HG02678 (cell line): ENCODE measurements around the gene MAGI2.

ENCODE experiments used
- ATAC-seq: cut with Tn5 transposase; IDR thresholded peaks from one replicate; pipeline ENCODE4 v1.9.1; 2021; ENCODE audit warnings: mild to moderate bottlenecking, moderate library complexity; ENCODE audit not compliant: unreplicated experiment

MAGI2 gene

DNA sequence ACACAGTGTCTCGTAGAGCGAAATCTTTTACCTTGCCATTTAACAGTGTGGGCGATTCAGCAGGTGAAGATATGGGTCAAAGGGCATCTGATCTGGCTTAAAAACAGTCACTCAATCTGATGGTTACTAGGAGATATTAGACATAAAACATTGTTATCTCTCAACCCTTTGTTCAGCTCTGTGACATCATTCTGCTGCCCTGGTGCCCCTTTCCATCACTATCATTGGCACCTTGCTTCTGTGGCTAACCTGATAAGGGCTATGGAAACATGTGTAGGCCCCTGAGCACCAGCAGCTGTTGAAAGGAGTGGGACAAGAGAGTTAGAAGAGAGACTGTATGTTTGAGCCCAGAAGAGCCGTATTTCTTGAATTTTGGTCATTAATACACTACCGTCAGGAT lies 1004.6 kb downstream of the MAGI2 start:
- no peak for ATAC-seq

DNA sequence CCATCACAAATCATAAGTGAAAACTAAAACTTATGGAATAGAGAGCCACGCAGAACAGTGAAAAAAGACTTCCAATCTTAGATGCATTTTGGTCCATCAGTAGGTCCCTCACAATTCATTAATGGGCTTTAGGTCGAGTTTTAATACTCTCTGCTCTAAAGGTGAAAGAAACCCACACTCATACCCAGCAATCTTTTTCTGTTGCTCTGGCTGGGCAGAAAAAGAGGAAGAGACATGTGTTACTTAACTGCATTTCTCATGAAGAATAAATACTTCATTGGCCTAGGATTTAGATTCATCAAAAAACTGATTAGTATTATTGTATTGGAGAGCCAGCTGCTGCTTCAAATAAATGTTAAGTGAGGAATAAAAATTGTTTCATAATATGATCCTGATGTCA lies 1009.2 kb downstream of the MAGI2 start:
- no peak for ATAC-seq

DNA sequence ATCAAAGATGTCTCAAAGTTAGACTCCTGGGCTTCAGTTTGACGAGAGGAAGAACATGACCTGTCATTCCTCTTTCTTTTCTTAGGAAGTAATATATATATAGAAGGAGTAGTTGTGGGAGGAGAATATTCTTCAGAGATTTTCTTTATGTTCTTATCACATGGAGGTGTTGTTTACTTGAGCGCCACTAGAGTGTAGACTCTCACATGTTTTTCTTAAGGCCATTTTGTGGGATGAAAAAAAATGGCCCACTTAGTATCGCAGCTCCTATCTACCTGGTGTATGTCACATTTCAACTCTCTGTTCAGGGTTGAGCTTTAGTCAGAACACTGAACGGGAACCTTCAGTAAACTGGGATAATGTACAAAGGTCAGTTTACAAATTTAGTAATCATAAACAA lies 1009.7 kb downstream of the MAGI2 start:
- ATAC-seq, result no peak

DNA sequence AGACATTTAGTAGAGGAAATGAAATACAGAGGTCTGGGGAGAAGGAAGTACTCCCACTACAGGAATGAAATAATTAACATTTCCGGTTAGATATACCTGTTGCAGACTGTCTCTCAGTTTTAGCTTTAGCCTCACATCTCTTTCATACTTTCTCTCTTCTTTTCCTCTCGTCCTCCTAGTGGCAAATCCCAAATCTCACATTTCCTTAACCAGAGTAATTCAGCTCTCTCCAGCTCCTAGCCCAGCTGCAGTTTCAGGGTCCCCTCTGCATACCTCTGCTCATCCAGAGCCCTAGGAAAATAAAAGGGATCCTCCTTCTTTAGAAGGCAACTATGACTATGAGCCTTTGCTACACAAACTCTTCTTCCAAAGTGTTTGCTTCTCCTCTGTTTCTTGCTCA lies 1011.7 kb downstream of the MAGI2 start:
- no peak for ATAC-seq

DNA sequence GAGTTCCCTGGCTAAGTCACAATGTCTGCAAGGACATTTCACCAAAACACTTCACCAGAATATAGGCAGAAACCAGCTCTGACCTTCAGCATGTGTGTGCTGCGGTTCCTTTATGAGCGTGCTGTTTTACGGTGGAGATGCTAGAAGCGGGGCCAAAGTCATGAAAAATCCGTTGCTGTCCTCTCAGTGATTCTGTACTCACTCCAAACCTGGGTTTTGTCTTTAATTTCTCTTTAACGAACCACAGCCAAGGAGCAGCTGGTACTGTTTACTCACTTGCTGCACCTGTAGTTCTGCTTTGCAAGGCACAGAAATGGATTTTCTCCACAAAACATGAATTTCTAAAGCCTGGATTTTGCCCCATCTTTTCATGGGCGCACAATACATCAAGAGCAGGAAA lies 1015.0 kb downstream of the MAGI2 start:
- ATAC-seq, result no peak

DNA sequence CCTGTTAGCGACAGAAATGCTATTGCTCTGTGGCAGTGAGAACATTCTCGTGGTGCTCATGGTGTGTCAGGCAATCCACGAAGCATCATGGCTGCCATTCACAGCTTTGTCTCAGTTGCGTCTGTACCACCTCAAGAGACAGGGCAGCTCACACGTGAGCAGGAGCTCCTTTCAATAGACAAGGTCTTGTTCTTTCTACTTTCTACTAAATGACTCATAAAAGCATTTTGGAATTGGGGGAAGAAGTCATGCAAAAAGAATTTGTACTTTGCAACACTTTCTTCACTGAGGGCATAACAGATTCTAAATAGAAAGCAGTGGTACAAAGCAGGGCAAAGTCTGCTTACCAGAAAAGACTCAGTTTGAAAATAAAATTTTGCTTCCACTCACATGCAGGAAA lies 1016.3 kb downstream of the MAGI2 start:
- ATAC-seq, result no peak

DNA sequence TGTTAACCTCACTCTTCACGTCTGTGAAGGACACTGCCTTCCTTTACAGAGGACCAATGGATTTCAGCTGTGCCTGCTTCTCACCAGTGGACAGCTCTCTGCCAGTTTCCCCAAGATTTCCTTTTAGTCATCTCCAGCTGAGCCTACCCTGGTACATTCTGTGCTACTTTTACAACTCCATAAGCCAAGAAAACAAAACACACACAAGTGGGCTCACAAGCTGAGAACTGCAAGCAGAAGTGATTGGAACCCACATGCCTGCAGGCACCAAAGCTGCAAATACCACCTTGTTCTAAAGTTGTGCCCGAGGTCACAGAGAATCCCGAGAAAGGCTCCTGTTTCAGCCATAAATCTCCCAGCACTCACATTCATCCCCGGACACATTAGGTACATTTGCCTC lies 1018.1 kb downstream of the MAGI2 start:
- ATAC-seq, result no peak

DNA sequence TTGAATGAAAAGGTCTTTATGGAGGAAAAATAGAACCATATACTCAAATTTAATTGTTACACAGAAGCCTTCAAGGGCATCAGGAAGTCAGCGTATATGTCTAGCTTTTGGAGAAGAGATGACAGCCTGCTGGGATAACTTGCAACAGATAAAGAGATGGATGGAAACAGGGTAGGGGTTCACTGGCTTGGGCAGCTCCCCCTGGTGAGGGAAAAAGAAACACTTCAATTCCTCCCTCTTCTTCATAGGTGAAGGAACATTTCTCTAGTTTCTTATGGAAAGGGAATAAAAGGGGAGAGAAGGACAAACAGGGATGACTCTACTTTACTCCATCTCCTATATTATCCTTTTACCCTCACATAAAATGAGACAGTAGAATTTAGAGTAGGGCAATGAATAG lies 1019.2 kb downstream of the MAGI2 start:
- ATAC-seq, result no peak

DNA sequence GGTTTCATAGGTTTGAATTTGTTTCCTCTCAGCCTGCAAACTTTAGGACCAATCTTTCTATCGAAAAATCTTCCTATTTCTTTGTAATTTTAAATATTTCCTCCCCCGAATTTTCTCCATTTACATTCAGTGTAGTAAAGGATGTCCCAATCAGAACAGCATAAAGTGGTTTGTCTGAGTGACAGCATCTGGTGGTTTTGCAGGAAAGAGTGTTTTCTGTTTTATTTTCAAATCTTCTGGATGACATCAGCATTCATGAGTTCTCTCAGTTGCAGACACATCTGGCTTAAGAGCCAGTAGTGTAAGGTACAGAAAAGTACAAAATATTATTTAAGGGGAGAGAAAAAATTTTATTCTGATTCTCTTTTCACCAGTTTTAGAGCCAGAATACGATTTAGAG lies 1020.0 kb downstream of the MAGI2 start:
- ATAC-seq, result no peak

DNA sequence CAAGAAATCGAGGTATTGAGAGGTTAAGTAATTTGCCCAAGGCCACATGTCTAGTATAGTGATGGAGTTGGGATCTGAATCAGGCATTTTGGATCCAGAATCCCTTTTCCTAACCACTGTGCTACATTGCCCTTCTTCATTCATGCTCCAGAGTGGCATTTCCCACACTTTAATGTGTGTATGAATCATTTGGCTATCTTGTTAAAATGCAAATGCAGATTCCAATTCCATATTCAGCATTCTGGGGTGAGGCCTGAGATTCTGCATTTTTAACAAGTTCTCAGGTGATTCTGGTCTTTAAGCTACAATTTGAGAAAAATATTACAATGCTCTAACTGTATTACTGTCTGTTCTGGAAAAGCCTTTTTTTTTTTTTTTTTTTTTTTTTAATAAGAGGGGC lies 1023.6 kb downstream of the MAGI2 start:
- no peak for ATAC-seq

DNA sequence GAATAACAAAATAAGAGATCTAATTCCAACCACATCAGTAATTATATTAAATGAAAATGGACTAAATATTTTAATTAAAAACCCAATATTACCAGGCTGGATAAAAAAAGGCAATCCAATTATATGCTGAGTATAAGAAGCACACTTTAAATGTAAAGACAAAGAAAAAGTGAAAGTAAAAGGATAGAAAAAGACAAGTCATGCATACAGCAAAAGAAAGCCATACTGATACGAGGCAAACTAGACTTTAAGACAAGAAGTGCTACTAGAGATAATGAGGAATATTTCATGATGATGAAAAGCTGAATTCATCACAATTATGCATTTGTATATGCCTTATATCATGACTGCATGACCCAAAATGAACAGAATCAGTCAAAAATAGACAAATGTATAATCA lies 1026.3 kb downstream of the MAGI2 start:
- no peak for ATAC-seq

DNA sequence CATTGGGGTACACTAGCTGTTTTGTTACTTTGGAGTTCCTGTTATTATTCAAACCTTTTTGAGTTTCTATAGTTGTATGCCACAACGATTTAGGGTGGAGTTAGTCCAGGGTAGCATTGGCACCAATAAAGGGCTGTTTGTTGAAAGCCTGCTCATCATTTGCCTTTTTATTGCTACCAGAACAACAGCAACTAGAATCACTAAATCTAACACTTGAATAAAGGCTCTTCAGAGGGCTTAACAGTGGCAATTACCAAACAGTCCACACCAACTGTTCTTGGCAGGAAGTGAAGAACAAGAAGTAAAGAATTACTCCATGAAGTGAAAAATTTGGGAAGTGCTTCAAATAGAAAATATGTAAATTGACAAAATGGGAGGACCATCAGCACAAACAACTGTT lies 1033.5 kb downstream of the MAGI2 start:
- no peak for ATAC-seq

DNA sequence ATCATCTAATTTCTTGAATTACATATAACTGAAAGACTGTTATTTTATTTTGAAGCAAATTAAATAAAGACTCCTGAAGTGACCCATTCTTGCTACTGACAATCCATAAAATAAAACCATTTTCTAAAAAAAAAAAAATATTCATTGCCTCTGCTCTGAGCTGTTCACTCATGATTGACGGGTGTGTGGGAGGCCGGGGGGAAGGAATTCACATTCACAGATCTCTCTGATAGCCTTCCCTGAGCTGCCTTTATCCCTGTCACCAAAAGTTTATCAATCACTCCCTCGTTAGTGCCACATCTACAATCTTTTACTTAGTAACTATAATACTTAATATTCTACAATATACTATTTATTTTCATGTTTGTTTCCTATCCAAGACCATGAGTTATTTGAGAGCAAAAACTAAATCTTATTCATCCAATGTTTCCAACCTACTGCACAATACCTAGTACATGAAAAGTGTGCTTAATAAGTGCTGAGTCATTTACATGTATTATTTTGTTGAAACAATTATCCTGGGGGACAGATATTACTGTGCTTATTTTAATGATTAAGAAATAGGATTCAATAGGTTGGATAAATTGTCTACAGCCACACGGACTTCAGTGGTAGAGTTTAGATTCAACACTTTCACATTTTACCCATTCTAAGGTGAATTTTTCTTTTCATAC lies 1036.2 kb downstream of the MAGI2 start:
- no peak for ATAC-seq

DNA sequence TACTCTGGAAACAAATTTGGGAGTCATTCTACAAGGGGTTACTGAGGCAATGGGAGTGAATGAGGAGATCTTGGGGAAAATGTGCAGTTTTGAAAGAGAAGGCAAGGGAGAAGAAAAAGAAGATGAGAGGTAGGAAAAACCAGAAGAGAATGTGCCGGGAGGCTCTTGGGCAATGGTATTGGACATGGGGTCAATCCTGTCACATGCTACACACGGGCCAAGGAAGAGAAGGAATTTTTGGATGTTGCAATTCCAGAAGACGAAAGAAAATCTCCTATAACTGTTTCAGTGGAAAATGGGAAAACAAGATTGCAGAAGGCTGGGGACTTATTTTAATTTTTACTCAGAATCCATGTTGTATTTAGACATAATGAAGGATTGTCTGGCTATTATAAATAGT lies 1039.9 kb downstream of the MAGI2 start:
- no peak for ATAC-seq

DNA sequence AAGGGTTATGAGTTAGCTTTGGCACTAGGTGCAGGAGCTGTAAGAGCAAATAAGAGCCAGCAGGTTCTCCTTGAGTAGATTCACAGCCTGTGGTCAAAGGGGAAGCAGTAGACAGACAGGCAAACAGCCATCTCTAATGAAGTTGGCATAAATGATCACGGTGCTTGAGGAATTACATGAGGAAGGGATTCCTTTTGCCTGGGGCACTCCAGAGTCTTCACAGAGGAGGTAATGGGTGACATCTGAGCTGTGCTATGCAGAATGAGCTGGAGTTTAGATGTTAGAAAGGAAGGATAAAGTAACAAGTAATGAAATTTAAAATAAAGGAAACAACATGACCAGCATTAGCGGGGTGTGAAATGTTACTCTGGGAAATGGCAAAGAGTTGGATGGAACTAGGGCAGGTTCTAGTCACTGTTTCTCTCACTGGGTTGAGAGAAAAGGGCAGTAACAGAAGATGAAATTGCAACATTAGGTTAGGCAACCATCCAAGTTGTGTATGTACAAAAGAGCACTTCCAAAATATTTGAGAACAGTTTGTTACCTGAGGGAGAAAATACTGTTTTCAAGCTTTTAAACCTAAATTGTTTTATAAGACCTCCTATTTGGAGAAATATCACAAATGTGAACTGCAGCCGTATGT lies 1041.1 kb downstream of the MAGI2 start:
- ATAC-seq, result no peak

DNA sequence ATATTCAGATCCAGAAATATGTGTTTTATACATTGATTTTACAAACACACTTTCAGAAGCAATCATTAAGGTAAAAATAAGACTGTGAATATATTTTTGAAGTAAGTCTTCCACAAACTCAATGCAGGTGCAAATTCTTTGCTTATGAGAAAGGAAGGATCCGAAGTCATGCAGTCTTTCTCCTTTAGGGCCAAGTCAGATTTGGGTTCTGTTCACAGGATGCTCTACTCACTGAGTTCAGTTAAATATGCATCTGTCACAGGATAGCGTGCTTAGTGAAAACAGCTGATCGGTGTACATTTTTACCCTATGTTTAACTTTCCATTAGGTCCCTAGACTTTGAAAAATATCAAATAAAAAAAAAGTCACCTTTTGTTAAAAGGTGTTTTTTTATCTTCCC lies 1046.4 kb downstream of the MAGI2 start:
- ATAC-seq, result no peak

DNA sequence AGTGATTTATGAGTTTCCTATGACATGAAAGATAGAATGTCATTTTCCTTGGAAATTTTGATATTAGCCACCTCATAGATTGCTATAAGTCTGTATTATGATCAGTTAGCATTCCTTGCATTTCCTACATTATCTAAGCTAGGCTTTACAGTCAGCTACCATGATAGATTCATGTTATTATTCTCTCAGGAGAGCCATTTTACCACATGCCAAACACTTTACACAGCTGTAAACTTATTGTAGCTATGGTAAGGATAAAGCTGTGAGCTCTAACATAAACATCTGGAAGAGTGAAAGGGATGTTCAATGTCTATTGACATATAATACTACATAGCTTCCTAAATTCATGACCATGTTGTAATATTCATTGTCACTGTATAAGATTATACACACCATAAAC lies 1046.9 kb downstream of the MAGI2 start:
- no peak for ATAC-seq

DNA sequence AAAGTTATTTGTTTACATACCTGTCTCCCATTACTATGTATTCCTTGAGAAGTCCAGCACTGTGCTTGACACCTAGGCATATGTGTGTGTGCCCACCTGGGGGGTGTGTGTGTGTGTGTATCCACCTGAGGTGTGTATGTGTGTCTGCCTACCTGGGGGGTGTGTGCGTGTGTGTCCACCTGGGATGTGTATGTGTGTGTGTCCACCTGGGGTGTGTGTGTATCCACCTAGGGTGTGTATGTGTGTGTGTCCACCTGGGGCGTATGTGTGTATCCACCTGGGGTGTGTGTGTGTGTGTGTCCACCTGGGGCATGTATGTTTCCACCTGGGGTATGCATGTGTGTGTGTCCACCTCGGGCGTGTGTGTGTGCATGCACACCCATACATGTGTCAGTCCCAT lies 1051.4 kb downstream of the MAGI2 start:
- ATAC-seq, result no peak

DNA sequence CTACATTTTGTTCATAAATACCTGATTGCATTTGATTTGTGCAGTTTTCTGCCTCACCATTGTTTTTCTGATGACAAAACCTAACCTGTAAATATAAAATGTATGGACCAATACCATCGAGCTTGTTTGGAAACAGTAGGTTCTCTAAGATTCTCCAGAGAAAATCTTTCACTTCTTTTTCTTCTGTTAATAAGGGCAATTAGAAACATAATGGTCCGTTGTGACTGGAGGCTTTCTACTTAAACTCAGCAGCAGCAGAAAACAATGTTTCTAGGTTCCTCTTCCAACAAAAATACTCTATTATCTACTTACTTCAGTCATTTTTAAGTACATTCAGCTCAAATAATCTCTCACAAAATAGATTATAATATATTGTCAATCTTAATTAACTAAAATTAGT lies 1053.4 kb downstream of the MAGI2 start:
- ATAC-seq, result no peak

DNA sequence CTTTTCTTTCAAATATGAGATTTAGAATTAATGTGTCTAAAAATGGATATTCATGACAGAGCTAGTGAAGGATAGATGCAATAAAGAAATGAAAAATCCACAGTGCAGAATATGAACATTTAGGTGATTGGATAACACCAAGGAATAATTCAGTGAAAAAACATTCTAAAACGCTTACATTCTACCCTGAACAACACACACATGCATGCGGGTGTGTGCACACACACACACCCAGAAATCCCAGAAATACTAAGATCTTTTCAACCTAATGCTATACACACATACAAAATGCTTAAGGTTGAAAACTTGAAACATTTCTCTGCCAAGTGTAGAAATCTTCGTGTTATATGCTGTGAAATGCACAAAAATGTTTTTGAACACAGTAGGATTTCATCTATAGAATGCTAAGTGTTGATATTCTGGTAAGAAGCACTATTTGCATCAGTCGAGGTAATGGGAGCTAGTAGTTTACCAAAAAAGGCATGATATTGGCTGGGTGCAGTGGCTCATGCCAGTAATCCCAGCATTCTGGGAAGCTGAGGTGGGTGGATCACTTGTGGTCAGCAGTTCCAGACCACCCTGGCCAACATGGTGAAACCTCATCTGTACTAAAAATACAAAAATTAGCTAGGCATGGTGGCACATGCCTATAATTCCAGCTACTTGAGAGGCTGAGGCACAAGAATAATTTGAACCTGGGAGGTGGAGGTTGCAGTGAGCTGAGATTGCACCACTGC lies 1054.3 kb downstream of the MAGI2 start:
- ATAC-seq, result no peak

DNA sequence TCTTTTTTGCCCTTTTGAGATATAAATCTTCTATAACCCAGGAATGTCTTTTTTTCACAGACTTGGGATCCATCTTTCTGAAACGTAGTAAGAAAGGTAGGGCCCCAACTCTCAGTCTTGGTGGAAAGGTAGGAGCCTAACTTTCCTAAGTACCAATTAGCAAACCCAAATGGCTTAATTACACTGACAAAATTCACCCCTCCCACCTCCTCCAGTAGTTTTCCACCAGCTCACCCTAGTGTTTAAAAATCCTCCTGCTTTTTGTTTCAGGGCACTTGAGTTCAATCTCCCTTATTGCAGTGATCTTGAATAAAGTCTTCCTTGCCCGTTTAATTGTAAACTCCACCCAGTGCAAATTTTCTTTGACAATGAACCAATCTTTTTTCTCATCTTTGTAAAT lies 1054.9 kb downstream of the MAGI2 start:
- ATAC-seq, result no peak

DNA sequence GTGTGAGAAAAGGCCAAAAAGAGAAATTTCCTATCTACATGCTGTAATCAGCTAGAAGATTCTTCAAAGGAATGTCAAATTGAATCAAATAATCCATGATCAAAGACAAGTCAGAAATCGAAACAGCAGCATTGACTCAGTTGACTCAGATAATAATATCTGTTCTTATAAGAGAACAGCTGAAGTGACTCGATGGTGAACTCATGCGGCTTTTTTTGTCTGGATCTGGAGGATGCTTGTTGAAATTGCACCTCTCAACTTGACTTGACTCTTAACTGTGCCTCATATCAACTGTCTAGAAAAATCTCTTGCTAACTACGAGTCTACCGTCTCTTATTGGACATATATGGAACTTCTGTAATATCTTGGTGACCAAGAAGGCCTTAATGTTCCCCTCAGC lies 1055.4 kb downstream of the MAGI2 start:
- ATAC-seq, result no peak
